Endothelial cell (in vitro differentiated cells): ENCODE measurements around the gene FBF1. TPM values are rescaled to one million over a fixed set of nuclear protein-coding genes. Genes with fewer than 3 reads are reported as not detected.
"Not testable (repeated sequence)": the region's sequence is repeated elsewhere in the genome, so short reads cannot be mapped to it uniquely, and the experiment has no call there.

Experiments
- DNase-seq: peaks from one replicate; pipeline ENCODE4 v3.0.0; 2021; ENCODE audit warnings: low spot score
- H3K27ac Mint-ChIP-seq: one replicate; pipeline ENCODE4 v1.8.0; 2021; ENCODE audit warnings: mixed read lengths, inconsistent platforms; ENCODE audit not compliant: unreplicated experiment
- H3K27me3 Mint-ChIP-seq: one replicate; pipeline ENCODE4 v1.8.0; 2021; ENCODE audit warnings: mild to moderate bottlenecking, moderate library complexity, mixed read lengths, inconsistent platforms; ENCODE audit not compliant: unreplicated experiment
- H3K36me3 Mint-ChIP-seq: one replicate; pipeline ENCODE4 v1.8.0; 2021; ENCODE audit warnings: mild to moderate bottlenecking, low read depth, mixed read lengths, inconsistent platforms; ENCODE audit not compliant: unreplicated experiment
- H3K4me1 Mint-ChIP-seq: one replicate; pipeline ENCODE4 v1.8.0; 2021; ENCODE audit warnings: mild to moderate bottlenecking, mixed read lengths, inconsistent platforms; ENCODE audit not compliant: unreplicated experiment
- H3K4me3 Mint-ChIP-seq: one replicate; pipeline ENCODE4 v1.8.0; 2021; ENCODE audit warnings: mild to moderate bottlenecking, mixed read lengths, inconsistent platforms; ENCODE audit not compliant: unreplicated experiment
- H3K9me3 Mint-ChIP-seq: one replicate; pipeline ENCODE4 v1.8.0; 2021; ENCODE audit warnings: mixed read lengths, inconsistent platforms; ENCODE audit not compliant: unreplicated experiment
- CTCF ChIP-seq: fragments of 200-600 bp; sonication (generic); IDR thresholded peaks from one replicate; pipeline ENCODE4 v1.5.0; 2021; ENCODE audit warnings: antibody characterized with exemption; ENCODE audit not compliant: unreplicated experiment
- total RNA-seq: library from RNA; stranded (reverse); fragmentation: NEBNext Ultra II Directional; extraction: Animal tissue kit (Norgen Biotek cat#: 25700); gene quantifications from one replicate; pipeline ENCODE4 v1.2.1, GENCODE V29; 2021; ENCODE audit not compliant: unreplicated experiment

The FBF1 gene
- total RNA-seq, 1 donor from 2014 or later: 7.8 TPM

DNA sequence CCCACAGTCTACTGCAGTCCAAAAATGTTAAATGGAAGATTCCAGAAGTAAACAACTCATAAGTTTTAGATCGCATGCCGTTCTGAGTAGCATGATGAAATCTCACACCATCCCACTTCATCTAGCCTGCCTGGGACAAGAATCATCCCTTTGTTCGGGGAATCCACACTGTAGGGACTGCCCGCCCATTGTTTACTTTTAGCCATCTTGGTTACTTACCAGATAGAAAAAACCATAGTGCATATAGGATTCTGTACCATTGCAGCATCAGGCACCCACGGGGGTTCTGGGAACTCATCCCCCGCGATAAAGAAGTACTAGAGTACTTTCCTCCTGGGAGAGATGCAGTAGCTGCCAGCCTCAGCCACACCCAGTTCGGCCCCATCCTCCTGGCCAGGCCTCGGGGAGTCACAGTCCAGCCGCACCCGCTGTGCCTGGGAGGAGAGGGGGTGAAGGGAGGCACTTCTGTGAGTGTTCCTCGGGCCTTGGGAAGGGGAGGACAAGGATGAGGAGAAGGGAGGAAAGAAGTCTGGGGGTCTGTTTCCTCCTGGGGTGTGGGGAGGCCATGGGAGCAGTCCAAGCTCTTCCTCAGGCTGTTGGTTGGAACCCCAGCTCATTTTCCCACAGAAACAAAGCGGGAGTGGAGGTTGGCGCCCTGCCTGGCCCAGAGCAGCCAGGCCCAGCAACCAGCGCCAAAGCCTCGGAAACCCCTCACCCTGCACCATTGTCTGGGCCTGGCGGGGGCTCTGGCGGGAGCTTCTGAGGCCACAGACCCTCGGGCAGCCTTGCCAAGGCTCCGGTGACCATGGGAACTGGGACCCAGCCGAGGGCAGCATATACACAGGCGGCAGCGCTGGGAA lies 71.3 kb downstream of the FBF1 start:
- peak overlapping the region; percentile 25 for H3K27ac Mint-ChIP-seq
- no peaks in the 10 kb centered on the region for H3K36me3 Mint-ChIP-seq
- H3K27me3 Mint-ChIP-seq: peaks cover 3% of the 10 kb centered on the region
- no peaks in the 10 kb centered on the region for H3K9me3 Mint-ChIP-seq
- no peak overlapping the region for H3K4me3 Mint-ChIP-seq
- peaks cover 7% of the 10 kb centered on the region for H3K4me1 Mint-ChIP-seq
- TF ChIP-seq CTCF: no peak
- DNase-seq: no peak

GRCh38 chr17:75868730-75869281 lies 72.0 kb downstream of the FBF1 start:
- not testable (repeated sequence) for H3K4me3 Mint-ChIP-seq, DNase-seq, H3K9me3 Mint-ChIP-seq, H3K4me1 Mint-ChIP-seq, H3K27me3 Mint-ChIP-seq, H3K36me3 Mint-ChIP-seq
- H3K27ac Mint-ChIP-seq: peak overlapping the region; percentile 25

DNA sequence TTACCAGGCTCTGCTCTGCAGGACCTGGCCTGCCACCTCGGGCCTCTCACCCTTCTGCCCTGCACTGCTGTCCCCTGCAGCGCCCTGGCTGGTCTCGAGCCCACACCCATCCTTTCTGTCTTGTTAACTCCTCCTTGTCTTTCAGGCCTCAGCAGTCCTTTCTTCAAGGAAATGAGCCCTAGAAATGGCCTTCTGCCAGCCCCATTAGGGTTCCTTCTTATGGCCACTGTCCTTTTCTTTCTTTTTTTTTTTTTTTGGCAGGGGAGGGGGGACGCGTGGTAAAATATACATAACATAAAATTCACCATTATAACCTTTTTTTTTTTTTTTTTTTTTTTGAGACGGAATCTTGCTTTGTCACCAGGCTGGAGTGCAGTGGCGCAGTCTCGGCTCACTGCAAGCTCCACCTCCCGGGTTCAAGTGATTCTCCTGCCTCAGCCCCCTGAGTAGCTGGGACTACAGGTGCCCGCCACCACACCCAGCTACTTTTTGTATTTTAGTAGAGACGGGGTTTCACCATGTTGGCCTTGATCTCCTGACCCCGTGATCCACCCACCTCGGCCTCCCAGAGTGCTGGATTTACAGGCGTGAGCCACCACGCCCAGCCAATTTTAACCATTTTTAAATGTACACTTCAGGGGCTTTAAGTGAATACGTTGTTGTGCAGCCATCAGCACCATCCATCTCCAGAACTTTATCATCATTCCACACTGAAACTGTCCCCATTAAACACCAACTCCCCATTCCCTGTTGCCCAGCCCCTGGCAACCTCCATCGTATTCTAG lies 75.2 kb downstream of the FBF1 start:
- H3K4me1 Mint-ChIP-seq, H3K9me3 Mint-ChIP-seq, H3K27me3 Mint-ChIP-seq, H3K4me3 Mint-ChIP-seq, DNase-seq, H3K36me3 Mint-ChIP-seq: not testable (repeated sequence)
- H3K27ac Mint-ChIP-seq: peak overlapping the region; percentile 16

GRCh38 chr17:75864887-75865286 lies 76.0 kb downstream of the FBF1 start:
- H3K36me3 Mint-ChIP-seq, H3K4me1 Mint-ChIP-seq, H3K4me3 Mint-ChIP-seq, DNase-seq, H3K9me3 Mint-ChIP-seq, H3K27me3 Mint-ChIP-seq, H3K27ac Mint-ChIP-seq: not testable (repeated sequence)

DNA sequence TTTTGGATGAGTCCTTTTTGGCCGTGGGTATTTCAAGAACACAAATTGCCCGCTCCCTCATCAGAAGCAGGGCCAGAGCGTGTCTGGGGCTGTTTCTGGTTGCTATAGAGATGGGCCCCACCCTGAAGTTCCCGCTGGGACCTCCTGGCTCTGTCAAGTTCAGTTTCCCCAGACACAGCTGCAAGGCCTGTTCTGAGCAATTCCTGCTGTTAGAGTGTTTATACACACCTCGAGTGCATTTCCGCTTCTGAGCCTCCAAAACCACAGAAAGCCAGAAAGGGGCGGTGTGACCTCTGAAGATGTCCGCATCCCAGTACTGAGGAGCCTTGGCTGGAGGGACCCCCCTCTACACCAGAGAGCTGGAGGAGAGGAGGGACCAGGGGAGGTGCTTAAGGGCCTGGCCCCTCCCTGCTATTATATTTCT lies 76.4 kb downstream of the FBF1 start:
- H3K9me3 Mint-ChIP-seq: no peaks in the 10 kb centered on the region
- DNase-seq: no peak
- peaks cover 5% of the 10 kb centered on the region for H3K27me3 Mint-ChIP-seq
- H3K4me3 Mint-ChIP-seq: no peak overlapping the region
- no peak for TF ChIP-seq CTCF
- no peaks in the 10 kb centered on the region for H3K36me3 Mint-ChIP-seq
- no peak overlapping the region for H3K27ac Mint-ChIP-seq
- H3K4me1 Mint-ChIP-seq: no peaks in the 10 kb centered on the region

GRCh38 chr17:75861927-75862317 lies 78.9 kb downstream of the FBF1 start:
- H3K4me3 Mint-ChIP-seq: no peak overlapping the region
- peak overlapping the region; percentile 82 for H3K27ac Mint-ChIP-seq
- peaks cover 7% of the 10 kb centered on the region for H3K27me3 Mint-ChIP-seq
- no peak for TF ChIP-seq CTCF
- no peaks in the 10 kb centered on the region for H3K9me3 Mint-ChIP-seq
- peaks cover 12% of the 10 kb centered on the region for H3K4me1 Mint-ChIP-seq
- DNase-seq: no peak
- H3K36me3 Mint-ChIP-seq: no peaks in the 10 kb centered on the region

Other genes starting within 250 kb of the FBF1 start
- gene ITGB4, start 219.6 kb downstream of the FBF1 start, total RNA-seq: 0.54 TPM
- gene GALK1, start 175.8 kb downstream of the FBF1 start, total RNA-seq: 18.0 TPM
- 28.8 TPM for gene UNK, start 156.2 kb downstream of the FBF1 start, total RNA-seq
- 11.5 TPM for gene UNC13D, start 96.6 kb downstream of the FBF1 start, total RNA-seq
- gene WBP2, start 85.7 kb downstream of the FBF1 start, total RNA-seq: 69.6 TPM
- gene TRIM47, start 62.5 kb downstream of the FBF1 start, total RNA-seq: 4.4 TPM
- gene TRIM65, start 44.1 kb downstream of the FBF1 start, total RNA-seq: 14.1 TPM
- gene MRPL38, start 36.2 kb downstream of the FBF1 start, total RNA-seq: 78.2 TPM
- 36.1 TPM for gene ACOX1, start 38.1 kb upstream of the FBF1 start, total RNA-seq
- gene TEN1, start 38.2 kb upstream of the FBF1 start, total RNA-seq: 22.6 TPM
- gene CDK3, start 59.8 kb upstream of the FBF1 start, total RNA-seq: 8.4 TPM
- not detected for gene EVPL, start 86.3 kb upstream of the FBF1 start, total RNA-seq
- 62.6 TPM for gene SRP68, start 131.5 kb upstream of the FBF1 start, total RNA-seq
- not detected for gene GALR2, start 133.7 kb upstream of the FBF1 start, total RNA-seq
- not detected for gene ZACN, start 138.1 kb upstream of the FBF1 start, total RNA-seq
- 183 TPM for gene EXOC7, start 162.7 kb upstream of the FBF1 start, total RNA-seq
- 2.1 TPM for gene FOXJ1, start 200.2 kb upstream of the FBF1 start, total RNA-seq